NCI-H748 treated with DMSO at 0.1 percent for 48 hours (cell line): ENCODE measurements around the gene SCD.
"Not testable (repeated sequence)": the region's sequence is repeated elsewhere in the genome, so short reads cannot be mapped to it uniquely, and the experiment has no call there.

ENCODE experiments used
- DNase-seq: peaks from one replicate; lab custom pipeline; 2025; lab: John Stamatoyannopoulos, UW

The SCD gene

DNA sequence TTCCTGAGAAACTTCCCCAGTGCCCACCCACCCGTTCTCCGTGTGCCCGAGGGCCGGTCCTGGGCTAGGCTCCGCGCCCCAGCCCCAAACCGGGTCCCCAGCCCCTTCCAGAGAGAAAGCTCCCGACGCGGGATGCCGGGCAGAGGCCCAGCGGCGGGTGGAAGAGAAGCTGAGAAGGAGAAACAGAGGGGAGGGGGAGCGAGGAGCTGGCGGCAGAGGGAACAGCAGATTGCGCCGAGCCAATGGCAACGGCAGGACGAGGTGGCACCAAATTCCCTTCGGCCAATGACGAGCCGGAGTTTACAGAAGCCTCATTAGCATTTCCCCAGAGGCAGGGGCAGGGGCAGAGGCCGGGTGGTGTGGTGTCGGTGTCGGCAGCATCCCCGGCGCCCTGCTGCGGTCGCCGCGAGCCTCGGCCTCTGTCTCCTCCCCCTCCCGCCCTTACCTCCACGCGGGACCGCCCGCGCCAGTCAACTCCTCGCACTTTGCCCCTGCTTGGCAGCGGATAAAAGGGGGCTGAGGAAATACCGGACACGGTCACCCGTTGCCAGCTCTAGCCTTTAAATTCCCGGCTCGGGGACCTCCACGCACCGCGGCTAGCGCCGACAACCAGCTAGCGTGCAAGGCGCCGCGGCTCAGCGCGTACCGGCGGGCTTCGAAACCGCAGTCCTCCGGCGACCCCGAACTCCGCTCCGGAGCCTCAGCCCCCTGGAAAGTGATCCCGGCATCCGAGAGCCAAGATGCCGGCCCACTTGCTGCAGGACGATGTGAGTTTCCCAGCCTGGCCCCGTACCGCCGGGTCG is at the start of gene SCD:
Gene SCD, plus strand, starts transcription at position 469 of the 803 bp plus-strand sequence. Its CDS starts 272 bp downstream, at position 741.
- peak; percentile 87 for DNase-seq

DNA sequence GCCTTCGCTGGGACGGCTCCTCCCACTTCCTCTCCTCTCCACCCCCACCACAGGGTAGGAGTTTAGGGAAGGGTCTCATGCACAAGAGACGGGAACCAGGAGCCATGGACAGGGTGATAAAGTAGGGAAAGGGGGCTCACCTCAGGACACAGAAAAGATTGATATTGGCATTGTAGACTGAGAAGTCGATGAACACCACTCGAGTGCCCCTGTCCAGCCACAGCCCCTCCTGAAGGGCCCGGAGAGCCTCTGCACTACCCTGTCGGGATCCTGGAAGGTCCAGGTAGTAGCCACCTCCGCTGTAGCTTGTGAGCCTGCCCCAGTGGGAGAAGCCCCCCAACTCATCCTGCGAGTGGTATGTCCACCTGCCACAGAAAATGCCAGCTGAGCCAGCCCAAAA is 49.8 kb upstream of the SCD start:
- DNase-seq: no peak

DNA sequence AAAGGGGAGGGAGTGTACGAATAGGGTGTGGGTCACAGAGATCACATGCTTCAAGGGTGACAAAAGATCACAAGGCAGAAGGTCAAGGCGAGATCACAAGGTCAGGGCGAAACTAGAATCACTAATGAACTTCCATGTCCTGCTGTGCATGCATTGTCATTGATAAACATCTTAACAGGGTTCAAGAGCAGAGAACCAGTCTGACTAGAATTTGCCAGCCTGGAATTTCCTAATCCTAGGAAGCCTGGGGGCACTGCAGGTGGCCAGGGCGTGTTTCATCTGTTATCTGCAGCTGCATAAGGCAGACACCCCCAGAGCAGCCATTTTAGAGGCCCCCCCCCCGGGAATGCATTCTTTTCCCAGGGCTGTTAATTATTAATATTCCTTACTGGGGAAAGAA is 45.9 kb upstream of the SCD start:
- not testable (repeated sequence) for DNase-seq

DNA sequence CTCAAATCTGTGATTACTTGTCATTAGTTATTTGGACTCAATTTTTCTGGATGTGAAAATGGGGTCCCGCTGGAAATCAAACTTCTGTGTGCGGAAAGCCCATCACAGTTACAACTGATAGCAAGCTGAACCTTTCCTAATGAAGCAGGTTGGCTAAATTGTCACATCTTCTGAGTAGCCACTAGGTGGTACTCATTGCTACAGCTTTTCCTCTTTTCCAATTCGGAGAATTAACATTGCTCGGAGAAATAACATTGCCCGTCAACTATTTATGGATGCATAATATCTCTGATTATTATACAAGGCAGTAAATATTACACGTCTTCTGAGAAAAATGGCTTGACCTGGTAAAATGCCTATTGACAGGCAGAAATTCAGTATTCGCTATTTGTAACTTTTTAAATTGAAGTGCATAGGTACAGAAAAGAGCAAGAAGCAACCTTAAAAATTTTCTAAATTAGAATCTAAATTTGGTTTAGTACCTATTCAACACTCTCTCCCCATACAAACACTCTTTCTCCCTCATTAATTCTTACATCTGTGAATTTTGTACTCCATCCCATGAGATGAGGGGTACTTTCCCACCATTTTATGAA is 43.2 kb upstream of the SCD start:
- DNase-seq: peak; percentile 19

DNA sequence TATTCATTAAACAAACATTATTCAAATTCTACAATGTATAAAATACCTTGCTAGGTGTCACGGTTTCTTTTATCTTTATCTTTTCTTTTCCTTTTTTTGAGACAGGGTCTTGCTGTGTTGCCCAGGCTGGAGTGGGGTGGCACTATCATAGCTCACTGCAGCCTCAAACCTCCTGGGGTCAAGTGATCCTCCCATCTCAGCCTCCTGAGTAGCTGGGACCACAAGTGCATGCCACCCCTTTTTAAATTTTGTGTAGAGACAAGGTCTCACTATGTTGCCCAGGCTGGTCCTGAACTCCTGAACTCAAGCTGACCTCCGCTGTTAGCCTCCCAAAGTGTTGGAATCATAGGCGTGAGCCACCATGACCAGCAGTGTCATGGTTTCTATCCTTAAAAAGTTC is 42.6 kb upstream of the SCD start:
- no peak for DNase-seq

DNA sequence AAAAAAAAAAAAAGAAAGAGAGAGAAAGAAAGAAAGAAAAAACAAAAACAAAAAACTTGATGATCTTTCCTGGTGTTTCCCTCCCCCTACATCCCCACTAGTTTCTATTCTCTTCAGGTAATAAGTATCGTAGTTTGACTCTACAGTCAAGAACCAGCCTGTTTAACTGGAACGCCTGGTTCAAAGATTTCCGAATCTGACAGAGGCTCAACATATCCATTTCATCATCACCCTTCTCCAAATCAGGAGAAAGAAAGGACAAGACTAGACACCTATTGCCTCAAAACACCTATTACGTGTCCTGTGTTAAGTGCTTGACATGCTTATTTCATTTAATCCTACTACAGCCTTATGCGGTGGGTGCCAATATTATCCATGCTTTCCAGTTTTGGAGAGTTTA is 40.2 kb upstream of the SCD start:
- no peak for DNase-seq

DNA sequence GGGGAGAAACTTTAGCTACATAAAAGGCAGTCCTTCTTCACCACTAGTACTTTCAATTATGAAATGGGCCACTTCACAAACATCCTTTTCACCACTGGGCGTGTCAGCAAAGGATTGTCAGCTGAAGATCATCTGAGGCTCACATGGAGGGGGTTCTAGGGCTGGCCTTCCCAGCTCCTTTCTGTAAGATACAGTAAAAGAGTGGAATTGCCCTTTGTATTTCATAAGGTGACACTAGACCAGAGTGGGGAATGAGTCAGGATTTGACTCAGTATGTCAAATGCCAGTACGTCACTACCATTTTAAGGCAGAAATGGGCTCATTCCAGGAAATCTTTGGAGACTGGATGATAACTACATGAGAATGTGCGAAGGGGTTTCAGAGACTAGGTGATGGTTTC is 39.3 kb upstream of the SCD start:
- no peak for DNase-seq

DNA sequence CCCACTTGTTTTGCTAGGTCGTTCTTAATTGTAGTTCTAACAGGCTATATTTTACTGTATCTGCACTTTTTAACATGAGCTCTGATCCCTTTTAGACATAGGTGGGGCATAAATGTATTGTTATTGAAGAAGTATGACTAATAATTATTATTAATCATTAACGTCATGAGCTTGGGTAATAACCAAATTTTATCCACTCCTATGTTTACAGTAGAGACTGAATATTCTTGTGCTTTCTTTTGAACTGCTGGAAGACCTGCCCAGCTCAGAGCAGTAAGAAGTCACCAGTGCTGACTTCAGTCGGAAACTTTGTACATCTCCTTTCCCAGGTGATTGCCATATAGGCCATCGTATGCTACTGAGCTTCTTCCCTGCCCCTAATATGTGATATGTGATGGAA is 35.7 kb upstream of the SCD start:
- no peak for DNase-seq

DNA sequence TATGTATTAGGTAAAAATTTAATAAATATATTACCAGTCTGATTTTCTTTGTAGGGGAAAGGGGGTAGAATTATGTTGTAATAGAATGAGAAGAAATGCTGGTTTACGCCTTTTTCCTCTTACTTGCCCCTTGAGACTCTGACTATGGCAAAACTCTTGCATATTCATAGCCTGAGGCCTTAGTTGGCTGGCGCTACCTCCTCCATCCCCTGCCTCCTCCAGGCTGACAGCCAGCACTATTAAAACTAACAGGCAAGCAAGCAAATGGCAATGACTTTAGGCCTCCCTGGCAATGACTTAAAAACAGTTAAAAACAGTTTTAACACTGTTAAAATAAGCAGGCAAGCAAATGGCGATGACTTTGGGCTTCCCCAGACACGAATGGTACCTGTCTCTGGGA is 31.4 kb upstream of the SCD start:
- DNase-seq: no peak

DNA sequence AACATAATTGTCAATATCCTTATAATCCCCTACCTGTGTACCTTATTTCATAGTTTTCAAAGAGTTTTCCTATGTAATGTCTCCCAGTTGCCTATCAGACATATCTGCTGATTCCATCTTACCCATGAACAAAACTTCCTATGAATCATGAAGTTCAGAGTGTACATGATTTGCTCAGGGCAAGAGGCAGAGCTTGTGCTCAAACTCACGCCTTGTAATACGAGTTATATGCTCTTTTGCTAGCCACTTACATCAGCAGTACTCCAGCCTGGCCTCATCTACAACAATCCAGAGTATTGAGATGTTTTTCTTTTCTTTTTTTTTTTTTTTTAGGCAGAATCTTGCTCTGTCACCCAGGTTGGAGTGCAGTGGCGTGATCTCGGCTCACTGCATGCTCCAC is 28.8 kb upstream of the SCD start:
- DNase-seq: no peak

DNA sequence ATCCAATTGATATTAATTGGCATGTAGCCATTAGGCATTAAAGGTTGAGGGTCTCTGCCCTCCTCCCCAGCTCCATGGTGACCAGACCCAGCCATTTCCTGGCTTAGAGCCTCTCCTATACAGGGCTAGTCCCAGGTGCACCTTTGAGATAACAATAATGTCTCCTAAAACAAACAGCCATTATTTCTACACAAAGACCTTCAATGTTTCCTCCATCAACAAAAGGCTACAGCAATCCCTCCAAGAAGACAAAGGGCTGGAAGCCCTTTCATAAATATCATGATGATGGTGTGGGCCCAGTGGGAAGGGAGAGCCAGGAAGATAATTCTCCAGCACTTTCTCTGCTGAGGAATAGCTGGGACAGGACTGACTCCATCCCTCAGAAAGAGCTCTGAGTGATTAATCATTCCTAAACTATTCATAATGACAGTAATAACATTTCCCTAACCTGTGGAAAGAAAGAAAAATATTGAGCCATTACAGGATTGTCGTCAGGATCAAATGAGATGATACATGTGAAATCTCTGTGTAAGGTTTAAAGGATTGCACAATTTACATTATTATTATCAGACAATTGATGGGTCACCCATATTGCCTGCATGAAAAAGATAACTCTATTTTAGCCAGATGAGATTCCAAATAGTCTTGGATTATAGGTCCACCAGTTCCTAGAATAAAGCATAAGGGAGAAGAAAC is 27.2 kb upstream of the SCD start:
- DNase-seq: peak; percentile 78

DNA sequence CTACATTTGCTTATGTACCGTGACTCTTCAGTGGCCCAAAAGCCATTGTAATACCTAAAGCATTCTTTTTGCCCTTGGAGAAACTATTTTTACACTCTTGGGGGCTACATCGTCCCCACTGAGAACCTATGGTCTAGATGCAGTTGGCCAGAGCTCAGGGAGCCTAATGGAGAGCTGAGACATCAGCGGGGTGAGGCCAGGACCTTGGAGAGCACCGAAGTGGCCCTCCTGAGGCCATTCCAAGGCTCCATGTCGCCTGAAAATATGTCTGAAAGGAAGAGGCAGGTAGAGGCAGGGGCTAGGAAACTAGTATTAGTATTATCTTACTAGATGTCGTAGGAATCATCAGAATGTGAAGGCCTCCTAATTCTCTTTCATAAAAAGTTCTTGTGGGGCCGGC is 21.9 kb upstream of the SCD start:
- no peak for DNase-seq

DNA sequence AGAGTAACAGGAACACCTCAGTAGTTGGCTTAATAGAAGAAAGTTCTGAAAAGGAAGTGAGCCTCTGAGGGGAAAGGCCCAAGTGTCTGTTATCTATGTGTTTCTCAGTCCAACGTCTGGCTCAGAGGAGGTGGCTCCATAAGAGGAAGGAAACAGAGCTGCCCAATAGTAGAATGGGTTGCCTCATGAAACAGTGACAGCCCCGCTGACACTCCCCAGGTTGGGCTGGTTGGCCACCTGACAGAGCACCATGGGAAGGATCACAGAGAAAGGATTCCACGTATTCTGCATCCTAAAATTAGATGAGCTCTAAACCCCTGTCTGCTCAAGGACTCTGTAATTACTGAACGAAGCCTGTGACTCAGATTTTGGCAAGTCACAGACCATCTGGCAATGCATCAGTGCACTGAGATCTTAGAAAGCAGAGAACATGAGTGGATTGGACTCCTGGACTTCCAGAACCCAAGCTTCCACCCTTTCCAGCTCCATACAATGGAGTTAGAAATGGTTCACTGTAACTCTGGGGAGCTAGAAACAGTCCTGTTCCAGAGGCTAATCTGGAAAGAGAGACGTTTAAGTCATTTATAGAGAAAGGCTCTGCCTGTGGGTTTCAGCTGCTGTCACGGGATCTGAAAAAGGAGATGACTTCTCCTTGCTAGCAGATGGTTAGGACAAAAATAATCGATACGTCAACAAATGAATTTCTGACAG is 19.9 kb upstream of the SCD start:
- DNase-seq: peak; percentile 2

DNA sequence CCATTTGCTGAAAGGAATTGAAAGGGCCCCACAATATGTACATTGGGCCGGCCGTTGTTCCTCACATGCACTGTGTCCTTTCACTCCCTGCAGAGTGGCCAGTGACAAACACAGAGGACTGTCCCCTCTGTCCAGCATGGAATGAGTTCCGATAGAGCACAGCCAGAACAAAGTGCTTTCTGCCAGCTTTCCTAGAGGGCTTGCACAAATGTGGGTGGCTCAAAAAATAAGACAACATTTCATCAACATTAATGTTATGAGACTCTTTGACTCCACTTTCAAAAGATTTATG is 19.4 kb upstream of the SCD start:
- no peak for DNase-seq

DNA sequence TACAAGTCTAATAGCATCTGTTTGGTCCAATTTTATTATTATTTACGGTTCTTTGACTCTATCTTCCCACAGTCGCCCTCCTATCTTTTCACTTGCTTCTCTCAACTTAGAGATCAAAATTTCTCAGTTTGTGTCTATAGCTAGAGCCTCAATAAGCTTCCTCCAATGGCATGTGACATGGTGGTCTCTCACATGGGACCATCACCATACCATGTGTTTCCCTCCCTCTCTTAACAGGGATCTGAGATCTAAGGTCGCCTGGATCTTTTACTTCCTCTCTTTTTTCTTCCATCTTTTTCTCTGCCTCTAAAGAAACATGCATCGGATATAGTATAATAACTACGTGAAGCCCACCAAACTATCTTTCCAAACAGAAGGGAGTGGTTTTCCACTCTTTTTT is 18.8 kb upstream of the SCD start:
- no peak for DNase-seq

DNA sequence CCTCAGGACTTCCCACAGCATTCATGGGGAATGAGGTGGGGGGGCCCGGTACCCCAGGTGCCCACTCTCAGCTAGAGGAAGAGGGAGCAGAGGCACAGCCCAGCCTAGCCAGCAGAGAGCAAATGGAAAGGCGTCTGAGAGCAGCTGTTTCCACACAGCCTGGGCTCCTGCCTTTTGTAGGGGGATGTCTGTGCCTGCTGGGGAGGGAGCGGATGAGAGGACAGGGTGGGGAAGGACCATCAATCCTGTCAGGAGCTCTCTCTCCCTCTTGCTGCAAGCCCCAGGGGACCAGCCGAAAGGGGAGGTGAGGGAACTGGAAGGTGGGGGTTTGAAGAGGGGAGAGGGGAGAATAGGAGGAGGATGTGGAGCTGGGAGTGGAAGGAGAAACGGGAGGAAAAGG is 17.0 kb upstream of the SCD start, which contains the start of gene PKD2L1:
Gene PKD2L1, minus strand, starts transcription at position 150 of the 400 bp plus-strand sequence. Its CDS starts 125 bp downstream, at position 25.
- DNase-seq: no peak

DNA sequence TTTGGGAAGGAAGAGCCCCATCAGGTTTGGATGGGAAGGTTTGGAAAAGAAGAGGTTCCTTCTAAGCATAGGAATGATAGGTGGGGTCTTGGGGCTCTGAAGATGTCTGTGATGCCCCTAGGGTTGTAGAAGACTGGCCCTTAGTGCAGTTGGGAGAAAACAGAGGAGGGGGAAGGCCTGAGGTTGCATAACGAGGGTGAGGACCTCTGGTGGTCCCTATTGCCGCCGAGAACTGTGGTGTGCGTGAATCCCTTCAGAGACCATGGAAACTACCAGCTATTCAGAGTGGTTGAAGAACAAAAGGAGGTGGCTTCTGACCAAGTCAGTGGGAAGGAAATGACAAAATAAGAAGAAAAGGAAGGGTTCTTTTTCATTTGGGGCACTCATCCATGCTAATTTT is 13.9 kb upstream of the SCD start:
- DNase-seq: no peak

DNA sequence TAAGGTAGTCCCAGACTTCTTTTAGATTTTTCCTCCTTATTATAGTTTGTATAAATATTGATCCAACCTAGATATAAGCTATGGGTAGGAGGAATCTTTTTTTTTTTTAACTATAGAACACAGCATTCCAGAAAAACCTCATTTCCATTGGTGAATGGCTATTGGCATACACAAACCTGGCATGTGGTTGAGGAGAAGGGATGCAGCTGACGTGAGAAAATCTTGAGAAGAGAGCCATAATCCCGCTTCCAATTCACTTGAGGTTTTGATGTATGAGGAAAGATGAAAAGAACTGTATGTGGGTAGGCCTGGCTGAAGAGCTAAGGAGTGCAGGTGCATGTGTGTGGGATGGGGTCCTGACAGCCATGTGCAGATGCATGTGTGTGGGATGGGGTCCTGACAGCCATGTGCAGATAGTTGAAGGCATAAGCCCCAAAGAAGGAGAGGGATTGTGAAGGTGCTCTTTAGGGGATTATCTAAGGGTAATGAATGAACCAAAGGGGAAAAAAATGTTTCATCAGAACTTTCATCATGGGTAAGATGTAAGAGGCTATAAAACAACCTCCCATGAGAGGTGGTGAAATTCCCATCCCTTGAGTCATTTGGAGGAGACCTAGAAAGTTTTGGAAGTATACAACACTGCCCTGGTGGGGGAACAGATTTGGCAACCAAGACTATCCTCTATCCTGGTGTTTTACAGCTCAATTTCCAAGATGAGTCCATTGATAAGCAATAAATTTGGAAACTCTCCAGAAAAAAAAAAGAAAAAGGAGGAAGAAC is 13.2 kb upstream of the SCD start:
- DNase-seq: no peak

DNA sequence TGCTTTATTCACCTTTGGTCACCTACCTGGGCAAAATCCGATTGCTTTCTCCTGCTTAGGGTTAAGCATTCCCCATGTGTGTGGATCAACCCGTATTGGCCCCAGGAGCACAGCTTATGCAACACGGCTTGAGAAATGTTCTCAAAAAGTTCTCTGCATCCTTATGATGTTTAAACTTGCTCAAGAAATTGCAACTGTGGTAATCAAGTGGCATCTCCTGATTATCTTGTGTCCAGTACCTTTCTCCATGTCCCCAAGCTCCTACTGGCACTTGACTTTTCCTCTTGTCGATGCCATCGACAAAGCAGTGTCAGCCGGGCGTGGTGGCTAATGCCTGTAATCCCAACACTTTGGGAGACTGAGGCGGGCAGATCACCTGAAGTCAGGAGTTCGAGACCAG is 12.3 kb upstream of the SCD start:
- DNase-seq: no peak

DNA sequence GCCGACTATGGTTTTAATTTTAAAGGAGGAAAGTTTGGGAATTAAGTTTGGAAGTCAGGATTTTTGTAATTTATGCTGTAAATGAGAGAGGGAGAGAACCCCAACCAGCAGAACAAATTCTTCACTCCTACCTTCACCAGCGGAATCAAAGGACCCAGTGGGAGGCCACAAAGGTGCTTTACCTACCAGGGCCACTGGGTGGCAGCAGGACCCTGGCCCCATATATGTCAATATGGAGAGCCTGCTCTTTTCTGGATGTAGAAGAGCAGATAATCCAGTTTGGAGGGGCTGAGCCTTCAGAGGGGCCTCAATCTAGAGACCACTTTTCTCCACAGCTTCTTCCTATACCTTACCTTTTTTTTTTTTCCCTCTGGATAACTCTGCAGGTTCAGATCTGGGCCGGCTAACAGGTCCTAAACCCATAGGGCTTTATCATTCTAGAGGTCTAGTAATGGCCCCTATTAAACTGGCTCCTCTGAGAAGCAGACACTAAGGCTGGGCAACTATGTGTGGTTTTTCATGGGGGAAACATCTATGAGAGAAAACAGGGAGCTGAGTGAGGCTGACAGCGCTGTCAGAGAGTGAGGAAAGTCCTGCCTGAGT is 8.5 kb upstream of the SCD start:
- no peak for DNase-seq

DNA sequence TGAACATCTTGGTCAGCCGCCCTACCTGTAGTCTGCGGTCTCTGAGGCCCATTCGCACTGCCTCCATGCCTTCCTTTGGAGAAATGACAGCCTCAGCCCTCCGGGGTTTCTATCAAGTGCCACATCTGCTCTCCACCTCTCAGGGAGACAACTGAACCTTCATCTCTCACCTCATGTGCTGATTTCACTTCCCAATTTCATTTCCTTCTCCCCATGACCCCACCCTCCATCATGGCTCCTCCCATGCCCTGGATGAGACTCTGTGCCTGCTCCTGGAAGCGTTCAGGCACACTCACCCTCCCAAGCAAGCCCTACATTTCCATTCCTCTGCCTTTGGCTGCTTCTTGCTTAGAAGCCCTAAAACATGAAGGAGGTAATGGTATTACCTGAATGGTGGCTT is 7.8 kb upstream of the SCD start:
- no peak for DNase-seq
